GM21528 (cell line): Measurements from ENCODE around the gene CX3CL1.
"Not testable (repeated sequence)": the region's sequence is repeated elsewhere in the genome, so short reads cannot be mapped to it uniquely, and the experiment has no call there.

Experiments
- ATAC-seq: cut with Tn5 transposase; IDR thresholded peaks from one replicate; pipeline ENCODE4 v1.9.1; 2021; ENCODE audit warnings: mild to moderate bottlenecking, moderate library complexity; ENCODE audit not compliant: unreplicated experiment, low FRiP score

The CX3CL1 gene

DNA sequence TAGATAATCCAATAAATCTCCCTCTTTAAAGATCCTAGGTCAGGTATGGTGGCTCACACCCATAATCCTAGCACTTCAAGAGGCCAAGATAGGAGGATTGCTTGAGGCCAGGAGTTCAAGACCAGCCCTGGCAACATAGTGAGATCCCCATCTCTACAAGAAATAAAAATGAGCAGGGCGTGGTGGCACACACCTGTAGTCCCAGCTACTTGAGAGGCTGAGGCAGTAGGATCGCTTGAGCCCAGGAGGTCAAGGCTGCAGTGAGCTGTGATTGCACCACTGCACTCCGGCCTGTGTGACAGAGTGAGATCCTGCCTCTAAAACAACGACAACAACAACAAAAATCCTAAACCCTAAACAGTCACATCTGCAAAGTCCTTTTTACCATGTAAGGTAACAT, 15.7 kb upstream of the CX3CL1 start:
- ATAC-seq, result no peak

DNA sequence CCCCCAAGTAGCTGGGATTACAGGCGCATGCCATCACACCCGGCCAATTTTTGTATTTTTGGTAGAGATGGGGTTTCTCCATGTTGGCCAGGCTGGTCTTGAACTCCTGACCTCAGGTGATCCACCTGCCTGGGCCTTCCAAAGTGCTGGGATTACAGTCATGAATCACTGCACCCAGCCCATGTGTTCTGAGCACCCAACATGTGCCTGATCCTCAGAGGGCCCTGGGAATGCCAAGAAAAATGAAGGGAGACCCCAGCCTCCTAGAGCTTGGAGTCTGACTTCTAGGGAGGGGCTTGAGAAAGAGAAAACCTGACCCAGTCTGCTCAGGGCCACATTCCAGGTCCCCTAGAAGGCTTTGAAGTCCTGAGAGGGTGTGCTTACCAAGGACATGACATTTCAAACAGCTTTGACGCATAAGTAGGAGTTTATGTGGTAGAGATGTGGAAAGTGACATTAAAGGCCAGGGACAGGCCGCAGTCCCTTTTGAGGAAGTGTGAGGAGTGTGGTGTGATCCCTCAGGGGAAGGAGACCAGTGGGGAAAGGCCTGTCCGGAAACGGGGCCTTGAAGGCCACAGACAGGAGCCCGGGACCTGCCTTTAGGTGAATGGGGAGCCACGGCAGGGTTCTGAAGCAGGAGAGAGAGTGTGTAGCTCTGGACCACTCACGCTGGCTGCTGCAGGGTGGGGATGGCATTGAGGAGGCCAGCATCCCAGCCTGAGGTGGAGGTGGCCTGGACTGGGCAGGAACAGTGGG, 14.8 kb upstream of the CX3CL1 start:
- no peak for ATAC-seq

DNA sequence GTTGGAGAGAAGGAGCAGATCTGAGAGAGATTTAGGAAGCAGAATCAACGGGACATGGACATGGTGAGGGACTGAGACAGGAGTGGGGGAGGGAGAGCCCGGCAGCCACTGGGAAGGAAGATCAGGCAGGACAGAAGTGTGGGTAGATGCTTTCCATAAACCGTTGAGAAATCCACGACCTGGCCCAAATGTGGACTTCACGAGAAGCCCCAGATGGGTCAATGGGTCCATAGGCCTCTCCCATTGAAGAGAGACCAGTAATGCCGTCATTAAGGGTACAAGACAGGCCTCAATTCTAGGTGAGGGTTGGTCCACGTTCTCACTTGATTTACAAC, 14.2 kb upstream of the CX3CL1 start:
- ATAC-seq, result no peak

DNA sequence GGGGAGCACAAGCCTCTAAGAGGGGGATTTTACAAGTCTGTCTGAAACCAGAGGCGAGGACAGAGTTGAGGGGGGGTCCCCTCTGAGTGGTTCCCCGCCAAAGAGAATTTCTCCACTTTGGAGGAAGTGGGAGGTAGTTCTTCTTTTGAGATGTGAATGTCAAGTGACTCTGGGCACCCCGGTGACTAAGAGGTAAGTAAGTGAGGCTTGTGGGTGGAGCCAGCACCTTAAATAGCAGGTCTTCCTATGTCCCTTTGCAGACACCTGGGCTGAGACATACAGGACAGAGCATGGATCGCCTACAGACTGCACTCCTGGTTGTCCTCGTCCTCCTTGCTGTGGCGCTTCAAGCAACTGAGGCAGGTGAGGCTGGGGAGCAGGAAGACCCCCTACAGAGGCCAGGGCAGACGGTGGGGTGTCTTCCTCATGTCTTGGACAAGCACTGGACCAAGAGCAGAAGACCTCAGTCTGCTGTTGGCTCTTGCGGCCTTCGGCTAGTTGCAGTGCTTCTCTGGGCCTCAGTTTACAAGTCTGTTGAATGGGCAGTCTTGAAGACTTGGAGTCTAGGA, 13.7 kb upstream of the CX3CL1 start, which contains the start of gene CCL22:
Gene CCL22, plus strand, starts transcription at position 257 of the 569 bp plus-strand sequence. Its CDS starts 34 bp downstream, at position 291.
- ATAC-seq, result no peak

DNA sequence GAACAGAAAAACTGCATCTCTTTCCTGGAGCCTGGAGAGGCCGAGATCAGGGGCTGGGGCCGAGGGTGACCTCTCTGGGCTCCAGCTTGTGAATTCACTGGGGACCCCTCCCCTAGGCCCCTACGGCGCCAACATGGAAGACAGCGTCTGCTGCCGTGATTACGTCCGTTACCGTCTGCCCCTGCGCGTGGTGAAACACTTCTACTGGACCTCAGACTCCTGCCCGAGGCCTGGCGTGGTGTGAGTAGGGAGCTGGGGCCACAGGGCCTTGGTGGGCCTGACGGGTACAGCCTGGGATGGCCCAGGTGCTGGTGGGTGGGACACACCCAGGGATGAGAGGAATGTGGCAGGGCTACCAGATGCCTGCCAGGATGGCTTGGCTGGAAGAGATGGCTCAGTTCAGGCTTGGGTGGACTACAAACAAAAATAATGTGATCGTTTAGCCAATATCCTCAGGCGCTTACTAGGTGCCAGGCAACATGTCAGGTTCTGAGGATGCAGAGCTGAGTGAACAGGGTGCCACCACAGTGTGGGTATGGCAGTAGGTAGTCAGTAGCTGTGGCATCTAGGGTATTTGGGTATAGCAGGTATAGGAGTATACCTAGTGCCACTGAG, 11.9 kb upstream of the CX3CL1 start:
- ATAC-seq, result no peak

DNA sequence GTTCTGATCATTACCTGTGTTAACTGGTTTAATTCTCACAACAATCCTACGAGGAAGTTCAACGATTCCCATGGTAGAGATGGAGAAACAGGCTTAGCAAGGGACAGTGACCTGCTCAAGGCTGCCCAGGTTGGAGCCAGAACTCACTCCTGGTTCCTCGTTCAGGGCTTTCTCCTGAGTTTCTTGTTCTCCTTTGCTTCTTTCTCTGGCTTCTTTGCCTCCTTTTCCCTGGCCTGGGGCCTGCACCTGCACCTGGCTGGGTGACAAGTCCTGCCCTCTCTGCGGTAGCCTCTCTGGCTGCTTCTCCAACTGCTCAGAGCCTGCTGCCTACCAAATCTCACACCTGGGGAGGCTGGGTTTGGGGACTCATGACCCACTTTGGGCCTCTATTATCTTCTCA, 10.9 kb upstream of the CX3CL1 start:
- ATAC-seq, result no peak

DNA sequence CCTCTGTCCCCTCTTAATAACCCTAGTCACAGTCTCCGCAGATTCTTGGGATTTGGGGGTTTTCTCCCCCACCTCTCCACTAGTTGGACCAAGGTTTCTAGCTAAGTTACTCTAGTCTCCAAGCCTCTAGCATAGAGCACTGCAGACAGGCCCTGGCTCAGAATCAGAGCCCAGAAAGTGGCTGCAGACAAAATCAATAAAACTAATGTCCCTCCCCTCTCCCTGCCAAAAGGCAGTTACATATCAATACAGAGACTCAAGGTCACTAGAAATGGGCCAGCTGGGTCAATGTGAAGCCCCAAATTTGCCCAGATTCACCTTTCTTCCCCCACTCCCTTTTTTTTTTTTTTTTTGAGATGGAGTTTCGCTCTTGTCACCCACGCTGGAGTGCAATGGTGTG, 8.1 kb upstream of the CX3CL1 start:
- ATAC-seq, result no peak

DNA sequence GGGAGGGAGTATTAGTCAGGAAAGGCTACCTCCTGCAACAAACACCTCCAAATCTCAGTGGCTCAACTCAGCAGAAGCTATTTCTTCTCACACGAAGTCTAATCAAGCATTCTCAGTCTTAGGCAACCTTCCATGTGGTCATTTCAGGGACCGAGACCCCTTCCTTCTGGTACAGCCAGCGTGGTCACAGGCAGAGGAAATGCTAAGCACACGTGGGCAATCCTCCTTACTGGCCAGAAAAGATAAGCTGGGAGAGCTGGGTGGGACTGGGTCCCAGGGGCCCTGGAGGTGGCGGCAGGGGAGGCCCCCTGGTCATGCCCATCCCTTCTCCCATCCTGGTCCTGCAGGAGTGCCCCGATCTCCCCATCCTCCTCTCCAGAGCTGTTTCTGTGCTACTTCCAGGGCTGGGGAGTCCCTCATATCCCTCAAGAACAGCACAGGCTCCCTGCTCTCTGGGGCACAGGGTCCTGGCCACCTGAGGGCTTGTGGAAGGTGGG, 5.7 kb upstream of the CX3CL1 start:
- no peak for ATAC-seq

DNA sequence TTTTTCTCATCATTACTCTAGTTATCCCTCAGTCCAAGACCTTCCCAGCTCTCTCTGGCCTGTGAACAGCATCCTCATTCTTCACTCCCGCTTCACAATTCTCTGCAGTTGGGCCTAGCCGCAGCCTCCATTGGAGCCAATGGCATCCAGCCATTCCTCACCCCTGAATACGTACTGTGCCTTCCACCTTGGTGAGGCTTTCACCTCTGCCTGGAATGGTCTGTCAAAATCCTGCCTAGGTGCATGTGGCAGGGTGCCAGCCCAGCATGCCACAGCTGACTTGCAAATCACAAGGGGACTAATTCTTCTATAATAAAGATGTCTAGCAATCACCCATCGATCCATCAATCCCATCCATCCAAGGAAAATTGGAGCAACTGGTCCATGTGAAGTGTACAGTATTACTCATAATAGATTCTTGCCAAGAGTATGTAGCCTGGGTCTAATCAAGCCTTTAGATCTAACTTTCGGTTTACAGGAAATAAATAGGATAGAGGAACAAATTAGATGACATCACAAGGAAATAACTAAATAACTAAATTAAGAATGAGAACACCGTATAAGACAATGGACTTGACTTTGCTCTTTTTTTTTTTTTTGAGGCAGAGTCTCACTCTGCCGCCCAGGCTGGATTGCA, 5.1 kb upstream of the CX3CL1 start:
- no peak for ATAC-seq

DNA sequence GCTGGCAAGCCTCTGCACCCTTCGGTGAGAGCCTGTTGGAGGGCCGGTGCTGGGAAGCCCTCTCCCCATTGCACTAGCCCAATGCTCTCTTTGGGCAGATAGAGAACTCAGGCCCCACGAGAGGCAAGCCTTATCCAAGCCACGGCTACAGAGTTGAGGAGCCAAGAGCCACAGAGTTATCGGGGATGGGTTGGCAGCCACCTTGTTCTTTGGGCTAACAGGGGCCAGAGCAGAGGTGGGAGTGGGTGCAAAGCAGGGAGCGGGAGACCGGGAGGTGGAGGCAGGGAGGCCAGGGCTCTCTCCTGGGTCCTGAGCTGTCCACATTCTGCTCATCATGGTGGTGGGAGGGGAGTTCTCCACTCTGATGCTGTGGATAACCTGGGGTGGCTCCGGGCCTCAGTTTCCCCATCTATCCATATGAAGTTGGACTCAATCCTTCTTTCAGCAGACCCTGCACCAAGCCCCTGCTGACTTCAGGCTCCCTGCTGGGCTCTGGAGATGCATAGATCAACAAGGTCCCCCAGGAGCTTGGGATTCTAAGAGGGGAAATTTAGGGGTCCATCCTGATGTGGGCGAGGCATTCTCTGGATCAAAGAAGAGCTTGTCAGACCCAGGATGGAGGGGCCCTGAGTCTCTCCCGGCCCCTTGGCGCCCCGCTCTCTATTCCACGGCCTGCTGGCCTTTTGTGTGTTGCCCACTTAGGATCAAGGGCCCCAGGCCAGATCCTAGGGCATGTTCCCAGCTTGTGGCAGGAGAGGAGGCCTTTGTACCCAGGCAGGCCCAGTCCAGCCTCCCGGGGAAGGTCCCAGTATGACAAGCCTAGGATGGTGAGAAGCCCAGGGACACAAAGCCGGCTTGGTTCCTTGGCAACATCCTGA, 557 bp upstream of the CX3CL1 start:
- ATAC-seq, result no peak

DNA sequence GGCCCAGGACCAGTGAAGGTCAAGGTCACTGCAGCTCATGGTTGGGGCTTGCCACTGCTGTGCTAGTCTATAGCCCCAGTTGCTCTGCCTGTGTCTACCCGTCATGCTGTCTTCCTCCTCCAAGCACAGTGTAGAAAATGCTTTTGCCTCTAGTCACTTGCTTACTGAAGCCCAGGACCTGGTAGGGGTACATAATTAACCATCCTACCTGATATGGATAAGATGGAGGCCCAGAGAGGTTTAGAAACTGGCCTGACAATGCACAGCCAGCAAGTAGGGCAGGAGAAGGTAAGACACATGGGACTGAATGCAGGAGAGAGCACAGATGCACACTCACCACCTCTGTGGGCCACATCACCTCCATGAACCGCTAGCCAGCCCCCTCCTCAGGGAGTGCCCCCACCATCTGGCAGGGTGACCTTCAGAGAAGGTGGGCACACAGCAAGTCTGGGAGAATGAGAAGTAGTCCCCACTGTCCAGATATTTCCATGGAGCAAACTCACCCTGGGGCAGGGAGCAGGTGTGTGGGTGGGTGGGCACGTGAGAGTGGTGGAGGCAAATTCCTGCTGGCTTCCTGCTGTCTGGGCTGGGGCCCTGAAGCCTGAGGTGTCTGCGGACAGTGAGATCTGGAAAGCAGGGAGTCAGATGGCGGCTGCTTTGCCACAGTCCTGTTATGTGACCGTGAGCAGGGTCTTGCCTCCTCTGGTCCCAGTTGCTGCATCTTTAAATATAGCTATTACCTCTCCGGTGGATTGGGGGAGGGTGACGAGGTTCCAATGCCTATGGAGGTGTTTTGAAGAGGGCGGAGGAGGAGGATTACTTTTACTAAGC, 1.0 kb downstream of the CX3CL1 start:
- ATAC-seq, result no peak

DNA sequence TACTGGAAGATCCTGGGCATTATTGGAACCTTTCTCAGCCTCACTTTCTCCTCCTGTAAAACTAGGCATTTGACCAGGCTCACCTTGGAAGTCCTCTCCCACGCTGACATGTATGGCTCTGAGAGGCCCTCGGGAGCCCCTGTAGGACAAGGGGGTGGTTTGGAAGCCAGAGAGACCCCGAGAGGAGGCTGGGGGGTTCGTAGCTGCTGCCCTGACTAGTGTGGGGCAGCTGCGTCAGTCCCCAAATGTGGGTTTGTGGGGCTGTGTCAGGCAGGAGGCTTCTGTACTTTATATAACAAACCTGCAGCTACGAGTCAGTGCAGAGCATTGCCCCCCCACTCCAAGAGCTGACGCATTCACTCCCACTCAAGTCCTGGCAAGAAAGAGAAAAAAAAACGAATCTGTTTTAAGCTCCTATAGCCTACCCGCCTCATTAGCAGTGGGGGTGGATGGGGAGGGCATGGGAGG, 1.8 kb downstream of the CX3CL1 start:
- no peak for ATAC-seq

DNA sequence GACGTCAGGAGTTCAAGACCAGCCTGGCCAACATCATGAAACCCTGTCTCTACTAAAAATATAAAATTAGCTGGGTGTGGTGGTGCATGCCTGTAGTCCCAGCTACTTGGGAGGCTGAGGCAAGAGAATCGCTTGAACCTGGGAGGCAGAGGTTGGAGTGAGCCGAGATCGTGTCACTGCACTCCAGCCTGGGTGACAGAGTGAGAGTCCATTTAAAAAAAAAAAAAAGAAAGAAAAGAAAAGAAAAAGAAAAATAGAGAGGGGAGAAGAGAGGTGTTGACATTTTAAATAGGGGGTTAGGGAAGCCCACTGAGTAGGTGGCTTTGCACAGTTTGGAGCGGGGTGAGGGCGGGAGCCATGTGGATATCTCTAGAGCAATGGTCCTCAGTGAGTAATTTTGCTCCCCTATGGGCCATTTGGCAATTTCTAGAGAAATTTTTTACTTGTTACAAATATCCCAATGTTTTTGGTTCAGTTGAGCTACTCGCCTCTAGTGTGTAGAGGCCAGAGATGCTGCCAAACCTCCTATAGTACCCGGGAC, 2.7 kb downstream of the CX3CL1 start:
- ATAC-seq, result not testable (repeated sequence)

DNA sequence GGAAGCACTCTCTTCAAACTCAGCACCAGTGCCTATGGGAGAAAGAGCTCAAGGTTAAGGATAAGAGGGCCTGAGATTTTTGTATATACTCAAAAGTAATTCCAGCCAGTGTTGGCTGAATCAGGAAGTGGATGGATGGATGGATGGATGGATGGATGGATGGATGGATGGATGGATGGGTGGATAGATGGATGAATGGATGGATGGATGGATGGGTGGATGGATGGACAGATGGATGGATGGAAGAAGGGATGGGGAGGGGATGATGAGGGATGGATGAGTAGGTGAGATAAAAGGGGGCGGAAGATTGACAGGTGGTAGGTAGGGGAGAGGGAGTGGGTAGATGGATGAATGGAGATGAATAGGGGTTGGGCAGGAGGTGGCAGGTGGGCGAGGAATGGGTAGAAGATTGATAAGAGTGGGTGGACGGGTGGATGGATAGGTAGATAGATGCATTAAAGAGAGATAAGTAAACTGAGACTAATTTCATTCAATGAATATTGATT, 4.1 kb downstream of the CX3CL1 start:
- no peak for ATAC-seq

DNA sequence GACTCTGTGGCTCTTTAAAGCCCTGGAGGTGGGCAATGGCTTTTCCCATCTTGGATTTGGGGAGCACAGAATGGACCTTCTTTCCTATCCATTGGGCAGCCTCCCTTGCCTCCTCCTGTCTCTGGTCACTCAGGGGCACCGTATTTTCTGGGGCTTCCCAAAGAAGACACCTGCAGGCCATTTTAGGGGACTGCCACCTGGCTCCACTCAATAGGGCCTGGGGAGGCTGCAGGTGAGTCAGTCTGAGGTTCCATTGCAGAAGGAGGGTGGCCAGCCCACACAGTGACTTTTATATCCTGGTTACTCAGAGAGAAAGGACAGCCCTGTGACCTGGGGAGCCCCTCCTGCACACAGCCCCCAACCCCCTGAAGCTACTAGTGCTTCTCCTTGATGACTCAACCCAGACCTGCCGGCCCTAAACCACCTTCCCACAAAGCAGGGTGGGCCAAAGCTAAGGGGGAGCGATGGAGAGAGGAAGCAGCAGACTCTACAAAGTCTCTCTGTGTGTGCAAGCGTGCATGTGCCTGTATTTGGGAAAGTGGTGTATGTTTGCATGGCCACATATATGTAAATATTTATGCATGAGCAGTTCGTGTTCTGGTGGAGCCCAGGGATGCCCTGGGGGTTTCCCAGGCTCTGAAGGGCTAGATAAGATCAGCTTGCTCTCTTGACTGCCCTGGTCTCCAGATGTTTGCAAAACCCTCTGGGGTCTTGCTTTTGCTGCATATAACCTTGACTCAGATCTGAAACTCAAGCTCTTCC, 5.0 kb downstream of the CX3CL1 start:
- ATAC-seq, result peak; percentile 64

DNA sequence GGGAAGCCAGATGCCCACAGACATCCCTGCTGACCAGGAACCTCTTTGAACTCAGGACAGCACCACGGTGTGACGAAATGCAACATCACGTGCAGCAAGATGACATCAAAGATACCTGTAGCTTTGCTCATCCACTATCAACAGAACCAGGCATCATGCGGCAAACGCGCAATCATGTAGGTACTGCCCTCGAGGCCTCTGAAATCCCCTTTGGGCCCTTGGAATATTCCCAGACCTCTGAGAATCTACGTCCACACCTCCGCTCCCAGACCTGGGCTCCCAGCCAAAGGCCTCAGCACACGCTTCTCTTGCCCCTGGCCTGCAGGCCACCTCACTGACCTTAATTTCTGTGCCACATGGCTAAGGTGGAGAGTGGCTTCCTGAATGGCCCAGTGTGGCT, 7.3 kb downstream of the CX3CL1 start:
- no peak for ATAC-seq

DNA sequence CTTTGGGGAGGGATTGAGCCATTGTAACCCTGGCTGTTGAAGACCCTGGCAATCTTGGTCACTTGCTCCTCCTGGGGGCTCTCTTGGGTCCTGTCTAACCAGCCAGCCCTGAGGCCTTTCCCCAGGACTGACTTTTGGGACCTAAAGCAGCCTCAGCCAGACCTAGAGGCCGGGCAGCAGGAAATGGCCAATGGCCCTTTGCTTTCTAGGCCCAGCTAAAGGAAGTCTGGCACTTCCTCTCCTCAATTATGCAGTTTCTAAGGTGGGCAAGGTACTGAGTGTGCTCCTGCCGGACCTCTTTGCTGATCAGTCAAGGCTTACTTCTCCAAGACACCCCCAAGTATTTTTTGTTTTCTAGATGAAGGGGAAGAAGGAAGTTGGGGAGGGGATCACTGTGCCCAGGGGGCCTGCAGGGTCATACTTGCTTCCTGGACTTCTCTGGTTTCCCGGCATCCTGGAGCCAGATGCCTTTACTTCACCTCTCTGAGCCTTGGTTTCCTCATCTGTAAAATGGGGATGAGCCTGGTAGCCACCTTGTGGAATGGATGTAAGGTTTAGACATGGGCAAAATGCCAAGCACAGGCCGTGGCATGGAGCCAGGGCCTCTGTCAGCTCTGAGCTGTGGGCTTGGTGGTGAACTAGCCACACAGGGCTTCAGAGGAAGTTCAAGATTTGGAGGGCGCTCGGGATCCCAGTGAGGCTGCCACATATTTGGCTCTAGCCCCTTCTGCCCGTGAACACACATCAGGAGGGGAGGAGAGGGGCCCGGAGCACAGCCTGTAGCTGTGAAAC, 8.6 kb downstream of the CX3CL1 start:
- no peak for ATAC-seq
